GF-D8 (cell line): ENCODE measurements around the gene SF3B4.
"Not testable (repeated sequence)": the region's sequence is repeated elsewhere in the genome, so short reads cannot be mapped to it uniquely, and the experiment has no call there.

Experiments used
- DNase-seq: peaks from one replicate; lab custom pipeline; 2025; lab: John Stamatoyannopoulos, UW

SF3B4 gene

DNA sequence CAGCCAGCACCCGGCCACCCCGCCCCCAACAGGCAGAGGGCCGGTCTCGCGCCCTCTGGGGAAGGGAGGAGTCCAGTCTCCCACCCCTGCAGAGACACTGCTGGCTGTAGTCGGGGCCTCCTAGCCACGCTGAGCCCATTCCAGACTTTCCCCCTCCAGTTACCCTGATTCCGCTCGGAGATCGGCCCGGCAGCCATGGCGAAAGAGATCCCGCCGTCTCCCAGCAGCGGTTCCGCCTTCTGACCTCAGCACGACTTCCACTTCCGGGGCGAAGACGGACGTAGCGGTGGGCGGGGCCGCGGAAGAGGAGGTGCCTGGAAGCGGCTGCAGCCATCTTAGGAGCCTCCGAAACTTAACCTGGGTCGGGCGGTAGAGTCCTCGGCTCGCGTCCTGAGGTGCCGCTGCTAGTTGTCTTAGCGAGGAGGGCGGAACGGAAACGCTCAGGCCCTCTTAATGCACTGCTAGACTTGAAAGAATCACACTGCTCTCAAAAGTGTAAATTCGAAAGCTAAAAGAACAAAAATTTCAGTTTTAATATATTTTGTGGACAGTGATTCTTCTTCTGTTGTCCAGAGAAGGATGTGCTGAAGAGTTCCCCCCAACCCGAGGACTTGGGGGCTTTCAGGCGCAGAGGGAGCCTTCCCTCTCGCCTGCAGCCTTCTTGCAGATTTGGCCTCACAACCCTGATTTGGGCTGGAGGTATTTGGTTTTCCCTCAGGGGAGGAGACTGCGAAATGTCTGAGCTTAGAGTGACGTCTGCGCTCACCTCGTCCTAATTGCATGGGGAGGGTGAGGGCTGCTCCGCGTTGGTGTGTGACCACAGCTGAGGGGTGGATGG lies at the start of gene SF3B4:
Gene SF3B4 (minus strand): TSS at position 241 of the 838 bp plus-strand sequence. CDS start 44 bp downstream, at position 197.
- peak; percentile 90 for DNase-seq

GRCh38 chr1:149977345-149977744 lies 49.7 kb upstream of the SF3B4 start:
- no peak for DNase-seq

- no peak for DNase-seq
These were observed 44.9 kb upstream of the SF3B4 start for GRCh38 chr1:149972547-149972946.

DNA sequence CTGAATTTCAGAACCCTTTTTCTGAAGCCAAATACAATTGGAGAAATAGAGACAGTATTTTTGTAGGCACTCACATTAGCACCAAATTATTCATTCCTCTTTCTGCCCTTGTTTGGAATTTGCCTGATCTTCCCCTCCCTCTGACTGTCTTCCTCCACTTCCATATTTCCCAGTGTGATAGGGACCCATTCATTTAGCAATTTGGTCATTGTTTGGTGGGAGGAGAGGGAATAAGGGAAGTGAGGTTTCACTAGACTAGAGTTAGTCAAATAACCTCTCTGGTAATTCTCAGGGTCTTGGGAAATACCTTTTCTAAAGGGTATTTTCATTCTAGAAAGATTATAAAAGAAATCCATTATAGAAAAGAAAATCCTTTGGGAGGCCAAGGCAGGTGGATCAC lies 40.0 kb upstream of the SF3B4 start:
- DNase-seq = no peak

DNA sequence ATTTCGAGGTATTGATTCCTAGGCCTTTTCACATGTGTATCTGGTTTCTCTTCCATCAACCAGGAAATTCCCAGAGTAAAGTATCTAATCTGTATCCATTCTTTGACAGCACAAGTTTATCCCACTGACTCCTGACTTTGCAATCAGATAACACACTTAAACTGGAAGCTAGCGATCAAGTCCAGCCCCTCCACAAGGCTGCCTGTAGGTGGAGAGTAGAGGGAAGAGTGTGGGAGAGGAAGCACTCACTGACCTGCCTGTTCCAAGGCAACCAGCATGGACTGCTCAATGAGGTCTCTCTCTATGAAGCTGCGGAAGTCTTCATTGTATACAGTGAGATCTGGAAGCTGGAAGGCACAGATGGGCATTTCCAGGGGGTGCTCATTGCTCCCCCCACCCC lies 39.4 kb upstream of the SF3B4 start:
- no peak for DNase-seq

GRCh38 chr1:149966405-149966804 lies 38.8 kb upstream of the SF3B4 start:
- DNase-seq = no peak

- DNase-seq = no peak
These were observed 37.8 kb upstream of the SF3B4 start for GRCh38 chr1:149965440-149965839.

GRCh38 chr1:149963358-149963757 lies 35.8 kb upstream of the SF3B4 start:
- no peak for DNase-seq

DNA sequence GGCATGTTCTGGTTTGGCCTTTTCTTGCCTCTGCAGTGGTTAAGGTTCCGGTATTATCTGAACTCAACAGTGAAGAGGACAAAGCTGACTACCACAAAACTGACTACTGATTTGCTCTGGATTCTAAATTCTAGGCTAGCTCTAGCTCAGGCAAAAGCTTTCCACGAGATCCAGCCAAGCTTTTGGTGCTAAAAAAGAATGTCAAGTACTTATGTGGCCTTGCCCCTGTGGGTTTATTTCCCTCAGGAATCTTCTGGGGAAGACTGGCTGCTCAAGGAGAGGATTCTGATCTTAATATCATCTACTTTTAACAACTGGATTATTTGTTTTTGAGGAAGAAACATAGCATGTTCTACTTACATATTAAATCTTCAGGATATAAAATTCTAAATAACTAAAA lies 35.1 kb upstream of the SF3B4 start:
- DNase-seq = no peak

DNA sequence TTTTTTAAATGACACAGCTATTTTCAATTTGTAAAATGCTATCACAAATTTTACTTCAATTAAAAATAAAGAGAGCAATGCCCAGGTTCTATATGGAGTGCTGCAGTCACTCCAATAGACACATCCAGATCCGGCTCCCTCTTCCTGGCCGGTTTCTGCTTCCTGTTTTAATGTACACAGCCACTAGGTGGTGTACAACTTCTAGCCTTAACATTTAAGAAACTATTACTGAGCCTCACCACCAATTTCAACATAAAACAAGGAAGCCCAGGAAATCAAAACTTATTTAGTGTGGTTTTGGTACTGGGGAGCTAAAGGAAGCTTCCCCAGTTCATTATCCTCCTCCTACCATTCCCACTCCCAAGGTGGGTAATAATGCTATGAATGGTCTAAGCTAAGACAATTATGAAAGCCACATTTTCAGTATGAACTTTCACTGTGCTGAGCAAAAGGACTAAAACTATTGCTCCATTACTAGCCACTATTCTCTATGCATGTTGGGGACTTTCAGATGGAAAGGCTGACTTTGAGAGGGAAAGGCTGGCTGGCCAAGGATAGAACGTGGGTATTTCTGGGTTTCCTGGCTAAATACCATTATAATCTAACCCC lies 34.5 kb upstream of the SF3B4 start:
- DNase-seq = peak; percentile 78

- DNase-seq = not testable (repeated sequence)
These were observed 29.9 kb upstream of the SF3B4 start for GRCh38 chr1:149957548-149957947.

- no peak for DNase-seq
These were observed 22.3 kb upstream of the SF3B4 start for GRCh38 chr1:149949911-149950310.

DNA sequence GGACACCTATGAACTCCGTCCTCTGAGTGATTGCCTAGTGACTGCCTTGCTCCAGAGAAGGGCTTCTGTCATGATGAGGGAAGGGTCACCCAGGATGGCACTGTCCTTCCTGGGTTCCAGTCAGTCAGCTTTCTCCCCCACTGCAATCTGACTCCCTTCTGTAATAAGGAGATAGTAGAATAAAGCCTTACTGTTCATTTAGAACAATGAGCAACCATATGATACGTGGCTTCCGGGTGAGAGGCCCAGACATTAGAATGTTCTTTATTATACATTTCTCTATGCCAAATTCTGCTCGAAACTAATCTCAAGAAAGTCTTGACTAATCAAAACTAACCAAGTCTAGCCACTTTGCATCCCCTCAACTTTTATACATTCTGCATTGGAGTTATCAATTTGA lies 17.6 kb upstream of the SF3B4 start:
- no peak for DNase-seq

GRCh38 chr1:149942885-149943284 lies 15.3 kb upstream of the SF3B4 start:
- no peak for DNase-seq

GRCh38 chr1:149942207-149942606 lies 14.6 kb upstream of the SF3B4 start:
- no peak for DNase-seq

DNA sequence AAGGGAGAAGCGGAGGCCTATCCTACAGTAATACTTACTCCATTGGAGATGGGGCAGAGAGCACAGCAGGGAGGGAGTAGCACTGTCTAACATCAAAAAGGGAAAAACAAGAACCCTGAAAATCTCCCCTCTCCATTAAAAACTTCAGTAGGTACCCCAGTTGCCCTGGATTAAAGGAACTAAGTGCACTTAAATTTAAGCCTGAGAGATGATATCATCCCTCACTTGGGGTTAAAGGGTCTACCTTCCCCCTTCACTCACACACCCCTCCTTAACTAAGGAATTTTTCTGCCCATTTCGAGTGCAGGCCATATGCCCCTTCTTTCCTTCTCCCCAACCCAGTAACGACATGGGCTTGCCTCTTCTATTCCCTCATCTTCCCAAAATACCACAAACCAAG lies 12.8 kb upstream of the SF3B4 start:
- no peak for DNase-seq

DNA sequence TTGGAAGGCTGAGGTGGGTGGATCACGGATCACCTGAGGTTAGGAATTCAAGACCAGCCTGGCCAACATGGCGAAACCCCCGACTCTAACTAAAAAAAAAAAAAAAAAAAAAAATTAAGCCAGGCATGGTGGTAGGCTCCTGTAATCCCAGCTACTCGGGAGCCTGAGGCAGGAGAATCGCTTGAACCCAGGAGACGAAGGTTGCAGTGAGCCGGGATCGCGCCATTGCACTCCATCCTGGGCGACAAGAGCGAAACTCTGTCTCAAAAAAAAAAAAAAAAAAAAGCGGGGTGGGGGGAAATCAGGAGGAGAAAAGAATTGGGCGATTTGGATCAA lies 11.0 kb upstream of the SF3B4 start:
- DNase-seq = not testable (repeated sequence)

DNA sequence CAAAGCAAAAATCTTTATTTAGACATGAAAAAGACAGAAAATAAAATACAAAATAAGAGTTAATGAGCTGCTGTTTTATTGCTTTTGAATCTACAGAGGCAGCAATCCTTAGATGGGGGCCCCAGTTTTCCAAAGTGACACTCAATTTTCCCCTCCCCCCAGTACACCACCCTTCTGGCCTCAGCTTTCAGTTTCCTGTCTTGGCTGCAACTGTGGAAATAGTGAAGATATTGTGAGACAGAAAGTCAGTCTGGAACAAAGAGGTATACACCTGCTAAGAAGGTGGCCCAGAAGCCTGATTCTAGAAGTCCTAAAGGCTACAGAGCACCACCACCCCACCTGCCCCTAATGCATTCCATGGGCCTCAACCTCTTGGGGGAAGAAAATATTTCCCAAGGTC lies 10.2 kb upstream of the SF3B4 start:
- no peak for DNase-seq

- DNase-seq = no peak
These were observed 9.5 kb upstream of the SF3B4 start for GRCh38 chr1:149936992-149937705.

DNA sequence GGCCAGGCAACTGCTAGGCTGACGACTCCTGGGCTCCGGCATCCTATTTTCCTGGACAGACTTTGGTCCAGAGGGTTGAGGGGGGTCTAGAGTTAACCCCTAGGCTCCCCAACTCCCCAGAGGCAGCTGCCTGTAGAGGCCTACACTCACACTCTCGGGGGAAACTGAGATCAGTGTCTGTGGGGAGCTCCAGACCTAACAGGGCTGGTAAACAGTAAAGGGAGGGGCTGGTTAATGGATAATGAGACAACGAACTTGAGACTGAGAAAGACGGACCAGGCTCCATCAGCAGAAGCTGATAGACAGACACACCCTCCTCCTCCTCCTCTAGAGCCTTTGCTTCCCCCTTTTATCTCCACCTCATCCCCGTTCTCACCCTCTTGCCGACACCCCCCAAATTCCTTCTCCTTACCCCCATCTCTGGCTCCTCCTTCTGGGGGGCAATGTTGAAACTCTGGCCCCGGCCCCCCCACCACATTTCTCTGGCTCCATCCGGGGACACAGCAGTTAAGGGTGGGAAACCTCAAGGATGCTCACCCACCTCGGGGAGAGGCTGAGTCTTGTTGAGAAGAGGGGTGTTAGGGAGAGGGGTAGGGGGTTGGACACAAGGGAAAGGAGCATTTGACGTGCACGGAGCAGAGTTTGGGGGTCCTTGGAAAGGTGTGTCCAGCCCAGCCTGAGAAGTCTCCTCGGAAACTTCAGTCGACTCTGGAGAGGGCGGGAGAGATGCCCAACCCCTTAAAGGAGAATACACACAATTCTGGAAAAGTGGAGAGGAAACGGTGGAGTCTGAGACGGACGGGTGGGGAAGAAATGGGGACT lies 8.8 kb upstream of the SF3B4 start, which contains the start of gene MTMR11:
Gene MTMR11 (minus strand): TSS at position 710 of the 822 bp plus-strand sequence. CDS start 232 bp downstream, at position 478.
- DNase-seq = no peak

GRCh38 chr1:149934356-149934755 lies 6.8 kb upstream of the SF3B4 start:
- no peak for DNase-seq

- DNase-seq = no peak
These were observed 5.6 kb upstream of the SF3B4 start for GRCh38 chr1:149933208-149933607.
